OCI-LY3 (cell line): ENCODE measurements around the gene EMX1.

Experiments used
- H2AFZ ChIP-seq: fragments of 200-600, 300-600 bp; shearing (Covaris generic); 2 replicates; pipeline ENCODE4 v1.6.0; 2014; ENCODE audit warnings: antibody characterized with exemption, low read depth, low read length
- H3K27ac ChIP-seq: fragments of 200-600, 300-600 bp; sonication (generic); 2 replicates; pipeline ENCODE4 v1.5.1; 2014; ENCODE audit warnings: mild to moderate bottlenecking, low read length, moderate library complexity, mixed read lengths
- H3K27me3 ChIP-seq: fragments of 200-600, 300-600 bp; sonication (generic); 2 replicates; pipeline ENCODE4 v1.6.1; 2014; ENCODE audit warnings: low read depth, low read length, mixed read lengths
- H3K36me3 ChIP-seq: fragments of 200-600, 300-600 bp; sonication (generic); replicated peaks from 2 replicates; pipeline ENCODE3; 2014; ENCODE audit warnings: low read depth, low read length, mixed read lengths
- H3K4me1 ChIP-seq: fragments of 300-600, 200-600 bp; sonication (generic); 2 replicates; pipeline ENCODE4 v1.6.1; 2014; ENCODE audit warnings: low read length, mixed read lengths
- H3K4me2 ChIP-seq: fragments of 200-600, 300-600 bp; sonication (generic); 2 replicates; pipeline ENCODE4 v1.6.1; 2014; ENCODE audit warnings: low read length, mixed read lengths
- H3K4me3 ChIP-seq: fragments of 300-600, 200-600 bp; sonication (generic); 2 replicates; pipeline ENCODE4 v1.5.1; 2014; ENCODE audit warnings: antibody characterized with exemption, mild to moderate bottlenecking, low read length, moderate library complexity
- H3K79me2 ChIP-seq: fragments of 300-600, 200-600 bp; shearing (Covaris generic); 2 replicates; pipeline ENCODE4 v1.6.1; 2014; ENCODE audit warnings: mild to moderate bottlenecking, low read length, mixed read lengths
- H3K9ac ChIP-seq: fragments of 300-600, 200-600 bp; shearing (Covaris generic); 2 replicates; pipeline ENCODE4 v1.6.0; 2014; ENCODE audit warnings: mild to moderate bottlenecking, low read length, moderate library complexity
- H3K9me3 ChIP-seq: fragments of 200-600, 300-600 bp; shearing (Covaris generic); 2 replicates; pipeline ENCODE4 v1.6.1; 2014; ENCODE audit warnings: low read length, mixed read lengths; ENCODE audit not compliant: insufficient read depth
- H4K20me1 ChIP-seq: fragments of 200-600, 300-600 bp; sonication (generic); 2 replicates; pipeline ENCODE4 v1.6.1; 2016; ENCODE audit warnings: low read length, mixed read lengths; ENCODE audit not compliant: insufficient read depth
- CTCF ChIP-seq: fragments of 200-600, 300-600 bp; sonication (generic); IDR thresholded peaks from 2 replicates; pipeline ENCODE4 v1.5.1; 2014; ENCODE audit warnings: antibody characterized with exemption, low read length, low read depth
- EZH2phosphoT487 ChIP-seq: fragments of 200-600 bp; shearing (Covaris generic); IDR thresholded peaks from 2 replicates; pipeline ENCODE4 v1.6.1; 2018; ENCODE audit warnings: antibody characterized with exemption, mixed run types, low read depth

Gene EMX1

DNA sequence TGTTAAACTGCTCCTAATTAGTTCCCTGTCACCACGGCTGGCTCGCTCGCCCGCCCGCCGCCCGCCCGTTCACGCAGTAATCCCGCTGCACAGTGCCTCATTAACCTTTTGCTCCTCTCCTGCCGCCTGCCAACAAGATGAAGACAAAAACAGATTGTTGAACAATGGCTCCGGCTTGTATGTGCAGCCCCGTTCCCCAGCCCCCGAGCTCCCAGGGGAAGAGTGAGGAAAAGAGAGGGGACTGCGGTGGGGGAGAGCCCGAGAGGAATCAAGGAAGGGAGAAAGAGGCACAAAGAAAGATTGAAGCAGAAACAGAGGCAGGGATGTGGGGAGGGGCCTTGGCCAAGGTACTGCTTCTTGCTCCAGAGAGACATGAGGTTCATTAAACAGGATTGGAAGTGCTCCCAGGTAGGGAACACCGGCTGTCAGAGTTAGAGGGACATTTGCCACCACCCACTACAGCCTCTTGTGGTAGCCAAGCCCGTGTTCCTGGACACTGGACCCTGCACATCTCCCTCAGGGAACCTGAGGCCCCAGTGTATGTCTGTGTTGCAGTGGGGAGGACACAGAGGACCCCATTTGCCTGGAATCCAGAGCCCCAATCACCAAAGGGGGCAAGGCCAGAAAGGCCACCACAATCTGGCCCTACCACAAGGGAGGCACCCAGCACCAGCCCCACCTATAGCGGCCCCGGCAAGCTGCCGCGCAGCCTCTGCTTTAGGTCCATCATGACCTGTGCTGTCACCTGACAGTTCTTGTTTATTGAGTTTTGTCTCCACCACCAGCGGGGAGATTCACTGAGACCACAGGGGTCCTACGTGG is 38.1 kb downstream of the EMX1 start:
- Histone ChIP-seq H3K27me3 (no peaks in the 10 kb centered on the region), H3K27ac (no peak overlapping the region), H2AFZ (no peak overlapping the region), H3K9me3 (no peaks in the 10 kb centered on the region), H3K4me3 (no peak overlapping the region), H4K20me1 (no peaks in the 10 kb centered on the region), H3K36me3 (no peaks in the 10 kb centered on the region), H3K79me2 (no peaks in the 10 kb centered on the region), H3K4me2 (no peak overlapping the region), H3K4me1 (peaks cover 18% of the 10 kb centered on the region), H3K9ac (no peak overlapping the region)
- no peak for TF ChIP-seq EZH2phosphoT487
- no peak for TF ChIP-seq CTCF

DNA sequence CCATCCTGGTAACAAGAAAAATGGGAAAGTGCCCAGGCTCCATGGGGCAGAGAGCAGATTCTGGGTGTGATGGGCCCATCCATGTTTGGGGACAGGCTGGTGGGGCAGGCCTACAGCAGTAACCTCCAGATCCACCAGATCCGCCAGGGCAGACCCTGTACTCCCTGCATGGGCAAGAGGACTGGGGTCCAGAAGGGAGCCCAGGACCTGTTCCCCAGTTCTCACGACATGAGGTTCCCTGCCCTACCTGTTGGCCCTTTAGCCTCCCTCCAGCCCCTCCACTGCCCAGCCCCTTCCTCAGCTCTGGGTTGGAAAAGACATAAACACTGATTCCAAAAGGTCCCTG is 38.7 kb downstream of the EMX1 start:
- no peak overlapping the region for H3K4me2 ChIP-seq
- H3K9ac ChIP-seq = no peak overlapping the region
- no peaks in the 10 kb centered on the region for H3K36me3 ChIP-seq
- no peak for TF ChIP-seq CTCF
- no peak for TF ChIP-seq EZH2phosphoT487
- no peak overlapping the region for H3K27ac ChIP-seq
- no peaks in the 10 kb centered on the region for H3K27me3 ChIP-seq
- H2AFZ ChIP-seq = no peak overlapping the region
- H3K4me3 ChIP-seq = no peak overlapping the region
- no peaks in the 10 kb centered on the region for H3K9me3 ChIP-seq
- H3K4me1 ChIP-seq = peaks cover 18% of the 10 kb centered on the region
- no peaks in the 10 kb centered on the region for H4K20me1 ChIP-seq
- no peaks in the 10 kb centered on the region for H3K79me2 ChIP-seq

DNA sequence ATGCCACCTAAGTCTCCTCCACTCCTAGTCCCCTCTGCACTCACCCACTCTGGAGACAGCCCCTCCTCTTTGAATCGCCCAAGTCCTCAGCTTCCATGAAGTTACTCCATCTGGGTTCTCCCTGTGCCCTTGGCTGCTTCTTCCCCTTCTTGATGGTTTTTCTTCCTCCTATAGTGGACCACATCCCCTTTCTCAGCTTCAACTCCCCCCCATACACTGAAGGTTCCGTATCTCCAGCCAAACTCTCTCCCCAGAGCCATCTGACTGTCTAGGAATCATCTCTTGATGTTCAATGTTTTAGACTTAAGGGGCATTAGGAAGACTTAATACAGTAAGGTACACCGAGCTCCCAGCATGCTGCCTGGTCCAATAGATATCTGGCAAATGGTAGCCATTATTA is 39.6 kb downstream of the EMX1 start:
- TF ChIP-seq CTCF (no peak), EZH2phosphoT487 (no peak)
- Histone ChIP-seq H3K36me3 (no peaks in the 10 kb centered on the region), H3K27ac (no peak overlapping the region), H3K4me3 (no peak overlapping the region), H3K9ac (no peak overlapping the region), H3K4me2 (no peak overlapping the region), H3K9me3 (no peaks in the 10 kb centered on the region), H4K20me1 (no peaks in the 10 kb centered on the region), H3K27me3 (no peaks in the 10 kb centered on the region), H3K4me1 (peaks cover 18% of the 10 kb centered on the region), H2AFZ (no peak overlapping the region), H3K79me2 (no peaks in the 10 kb centered on the region)

GRCh38 chr2:72958542-72959385 is 41.4 kb downstream of the EMX1 start:
- Histone ChIP-seq H3K36me3 (no peaks in the 10 kb centered on the region), H3K79me2 (no peaks in the 10 kb centered on the region), H3K4me3 (no peak overlapping the region), H3K27ac (no peak overlapping the region), H3K27me3 (no peaks in the 10 kb centered on the region), H3K9ac (no peak overlapping the region), H2AFZ (no peak overlapping the region), H4K20me1 (no peaks in the 10 kb centered on the region), H3K9me3 (no peaks in the 10 kb centered on the region), H3K4me1 (peaks cover 16% of the 10 kb centered on the region), H3K4me2 (no peak overlapping the region)
- no peak for TF ChIP-seq EZH2phosphoT487
- TF ChIP-seq CTCF = no peak
